ENCODE results near the gene FAM221A. TPM values are rescaled to one million over a fixed set of nuclear protein-coding genes. Genes with fewer than 3 reads are reported as not detected.

Gene FAM221A
- total and polyA plus RNA-seq, 11 donors = 2.6 to 6.7 (median 3.4) TPM

DNA sequence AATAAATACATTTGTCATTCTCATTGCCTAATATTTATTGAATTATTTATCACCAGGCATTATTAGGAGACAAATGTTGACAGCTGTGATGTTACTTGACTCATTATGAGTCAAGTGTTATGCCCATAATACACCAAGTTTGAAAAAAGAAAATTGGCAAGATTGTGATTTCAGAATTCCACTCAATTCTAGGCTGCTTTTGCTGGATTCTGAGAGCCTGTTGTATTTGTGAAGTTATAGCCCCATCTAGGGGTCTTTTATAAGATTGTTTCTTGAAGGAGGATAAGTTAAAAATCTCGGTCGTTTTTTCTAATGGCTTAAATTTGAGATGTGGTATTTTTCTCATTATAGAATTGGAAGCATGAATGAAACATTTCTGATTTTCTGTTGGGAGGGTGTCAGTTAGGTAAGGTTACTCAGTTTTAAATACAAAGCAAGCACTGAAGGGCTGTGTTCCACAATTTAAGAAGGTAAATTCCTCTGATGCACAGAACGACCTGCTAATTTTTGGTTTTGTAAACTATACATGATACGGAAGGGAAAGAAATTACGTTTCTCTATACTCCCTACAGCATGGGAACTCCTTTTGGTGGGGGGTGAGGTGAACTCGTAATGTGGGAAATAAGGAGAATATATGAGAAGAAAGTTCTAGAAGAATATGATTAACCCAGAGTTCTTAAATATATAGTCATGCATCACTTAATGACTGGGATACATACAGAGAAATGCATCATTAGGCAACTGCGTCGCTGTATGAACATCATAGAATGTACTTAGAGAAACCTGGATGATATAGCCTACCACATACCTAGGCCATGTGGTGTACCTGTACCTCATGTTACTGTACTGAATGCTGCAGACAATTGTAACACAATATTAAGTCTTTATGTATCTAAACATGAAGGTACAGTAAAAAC, 32.6 kb downstream of the FAM221A start:
- no peak for TF ChIP-seq POLR2A (IDR thresholded peaks at IDR 0.05)
- TF ChIP-seq CTCF (IDR thresholded peaks at IDR 0.05) = peak; percentile 37 to 76 (median 61)
- Histone ChIP-seq H3K36me3 (no peaks in the 10 kb centered on the region), H3K27ac (no peak overlapping the region), H3K27me3 (no peaks in the 10 kb centered on the region), H3K4me1 (no peaks in the 10 kb centered on the region), H3K9me3 (no peaks in the 10 kb centered on the region), H3K4me3 (no peak overlapping the region)
- ATAC-seq (peak in 2 of 4 donors; percentile 55 to 68), DNase-seq (no peak)
- intact Hi-C loops (cut with DNase I) = loop anchor here in 9 of 10 donors (1.0 to 10.0 kb wide), 7 partner anchors 141 to 438 kb away; no protein-coding TSS in a partner anchor
- WGBS, 4 donors = 43 to 49% (median 45%) methylated on average over 8 of the region's 8 CpGs

DNA sequence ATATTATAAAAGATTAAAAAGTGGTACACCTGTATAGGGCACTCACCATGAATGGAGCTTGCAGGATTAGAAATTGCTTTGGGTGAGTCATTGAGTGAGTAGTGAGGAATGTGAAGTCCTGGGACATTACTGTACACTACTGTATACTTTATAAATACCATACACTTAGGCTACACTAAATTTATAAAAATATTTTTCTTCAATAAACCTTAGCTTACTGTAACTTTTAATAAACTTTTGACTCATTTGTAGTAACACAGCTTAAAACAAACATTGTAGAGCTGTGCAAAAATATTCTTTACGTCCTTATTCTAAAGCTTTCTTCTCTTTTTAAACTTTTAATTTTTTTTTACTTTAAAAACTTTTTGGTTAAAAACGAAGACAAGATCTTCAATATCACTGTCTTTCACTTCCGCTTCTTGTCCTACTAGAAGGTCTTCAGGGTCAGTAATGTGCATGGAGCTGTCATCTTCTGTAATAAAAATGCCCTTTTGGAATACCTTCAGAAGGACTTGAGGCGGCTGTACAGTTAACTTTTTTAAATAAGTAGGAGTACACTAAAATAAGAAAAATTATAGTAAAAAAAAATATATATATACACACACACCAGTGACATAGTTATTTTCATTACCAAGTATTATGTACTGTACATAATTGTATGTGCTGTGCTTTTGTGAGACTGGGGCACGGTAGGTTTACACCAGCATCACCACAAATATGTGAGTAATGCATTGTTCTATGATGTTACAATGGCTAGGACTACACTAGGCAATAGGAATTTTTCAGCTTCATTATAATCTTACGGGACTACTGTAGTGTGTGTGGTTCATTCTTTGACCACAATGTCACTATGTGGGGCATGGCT, 33.5 kb downstream of the FAM221A start:
- ATAC-seq (no peak), DNase-seq (no peak)
- Histone ChIP-seq H3K9me3 (no peaks in the 10 kb centered on the region), H3K4me1 (no peaks in the 10 kb centered on the region), H3K27ac (no peak overlapping the region), H3K27me3 (no peaks in the 10 kb centered on the region), H3K36me3 (no peaks in the 10 kb centered on the region), H3K4me3 (no peak overlapping the region)
- intact Hi-C loops (cut with DNase I) = loop anchor here in 7 of 10 donors (2.0 to 10.0 kb wide), 4 partner anchors 143 to 439 kb away; no protein-coding TSS in a partner anchor
- no peak for TF ChIP-seq POLR2A (IDR thresholded peaks at IDR 0.05)
- TF ChIP-seq CTCF (IDR thresholded peaks at IDR 0.05) = no peak
- 59 to 78% (median 73%) methylated on average over 6 of the region's 6 CpGs for WGBS, 4 donors

GRCh38 chr7:23714150-23714464, 34.1 kb downstream of the FAM221A start:
- intact Hi-C loops (cut with DNase I) = loop anchor here in 4 of 10 donors (2.0 to 10.0 kb wide), 3 partner anchors 143 to 439 kb away; no protein-coding TSS in a partner anchor
- no peak for TF ChIP-seq POLR2A (IDR thresholded peaks at IDR 0.05)
- 37 to 51% (median 40%) methylated on average over 2 of the region's 2 CpGs for WGBS, 4 donors
- no peaks in the 10 kb centered on the region for H3K36me3 ChIP-seq
- no peaks in the 10 kb centered on the region for H3K9me3 ChIP-seq
- DNase-seq (no peak), ATAC-seq (no peak)
- no peak overlapping the region for H3K4me3 ChIP-seq
- no peak overlapping the region for H3K27ac ChIP-seq
- H3K4me1 ChIP-seq = no peaks in the 10 kb centered on the region
- H3K27me3 ChIP-seq = no peaks in the 10 kb centered on the region

GRCh38 chr7:23714579-23714978, 34.6 kb downstream of the FAM221A start:
- Histone ChIP-seq H3K27ac (no peak overlapping the region), H3K27me3 (no peaks in the 10 kb centered on the region), H3K9me3 (no peaks in the 10 kb centered on the region), H3K36me3 (no peaks in the 10 kb centered on the region), H3K4me3 (no peak overlapping the region), H3K4me1 (no peaks in the 10 kb centered on the region)
- ATAC-seq (no peak), DNase-seq (no peak)
- intact Hi-C loops (cut with DNase I) = loop anchor here in 4 of 10 donors (2.0 to 10.0 kb wide), 3 partner anchors 144 to 440 kb away; no protein-coding TSS in a partner anchor
- WGBS, 4 donors = 49 to 95% (median 94%) methylated on average over 1 of the region's 1 CpG
- TF ChIP-seq CTCF (IDR thresholded peaks at IDR 0.05) (no peak), POLR2A (IDR thresholded peaks at IDR 0.05) (no peak)

Data from heart left ventricle (tissue), 16 donors.